GOT3 (cell line): Measurements from ENCODE around the gene SIRPB1.
"Not testable (repeated sequence)": the region's sequence is repeated elsewhere in the genome, so short reads cannot be mapped to it uniquely, and the experiment has no call there.

Source experiments
- DNase-seq: peaks from one replicate; lab custom pipeline; 2025; ENCODE audit warnings: mixed read lengths; lab: John Stamatoyannopoulos, UW

SIRPB1 gene

DNA sequence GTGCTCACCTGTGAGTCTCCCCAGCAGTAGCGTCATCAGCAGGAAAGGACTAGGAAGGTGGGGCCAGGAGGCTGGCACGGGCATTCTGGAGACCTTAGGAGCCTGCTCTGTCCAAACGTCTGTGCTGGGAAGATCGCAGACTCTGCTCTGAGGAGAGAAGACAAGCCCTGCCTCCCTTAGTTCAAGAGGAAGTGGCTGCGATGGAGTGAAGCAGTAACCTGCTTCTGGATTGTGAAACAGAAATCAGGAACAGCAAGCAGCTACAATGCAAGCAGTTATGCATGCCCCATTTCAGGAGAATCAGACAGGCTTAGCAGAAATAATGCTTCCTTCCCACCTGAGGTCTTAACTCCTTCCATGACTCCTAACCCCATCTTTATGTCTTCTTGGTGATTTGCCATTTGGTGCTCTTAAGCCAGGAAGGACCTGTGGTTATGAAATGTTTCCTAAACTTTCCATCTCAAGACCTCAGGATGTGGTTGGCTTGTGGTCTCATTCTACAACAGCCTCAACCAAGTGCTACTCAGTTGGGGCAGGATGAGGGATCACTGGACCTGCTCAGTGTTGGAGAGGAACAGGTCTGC lies at the start of gene SIRPB1:
Gene SIRPB1 (minus strand): TSS at position 149 of the 584 bp plus-strand sequence. CDS start 65 bp downstream, at position 84.
- DNase-seq: no peak

DNA sequence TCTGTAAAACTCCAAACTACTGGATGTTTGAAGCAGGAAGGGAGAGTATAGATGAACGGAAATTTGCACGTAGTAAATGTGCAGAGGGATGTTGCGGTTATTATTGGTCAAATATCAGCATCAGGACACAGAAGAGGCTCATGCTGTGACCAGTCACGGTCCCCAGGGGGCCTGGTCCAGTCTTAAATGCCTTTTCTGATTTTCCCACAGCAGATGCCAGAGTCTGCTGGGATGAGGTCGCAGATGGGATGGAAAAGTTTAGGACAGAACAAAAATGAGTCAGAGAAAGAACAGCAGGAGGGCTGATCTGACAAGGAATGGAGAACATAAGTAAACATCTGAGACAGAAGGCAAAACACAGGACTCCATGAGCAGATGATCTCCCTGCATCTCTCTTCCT lies 49.5 kb upstream of the SIRPB1 start:
- DNase-seq: no peak

DNA sequence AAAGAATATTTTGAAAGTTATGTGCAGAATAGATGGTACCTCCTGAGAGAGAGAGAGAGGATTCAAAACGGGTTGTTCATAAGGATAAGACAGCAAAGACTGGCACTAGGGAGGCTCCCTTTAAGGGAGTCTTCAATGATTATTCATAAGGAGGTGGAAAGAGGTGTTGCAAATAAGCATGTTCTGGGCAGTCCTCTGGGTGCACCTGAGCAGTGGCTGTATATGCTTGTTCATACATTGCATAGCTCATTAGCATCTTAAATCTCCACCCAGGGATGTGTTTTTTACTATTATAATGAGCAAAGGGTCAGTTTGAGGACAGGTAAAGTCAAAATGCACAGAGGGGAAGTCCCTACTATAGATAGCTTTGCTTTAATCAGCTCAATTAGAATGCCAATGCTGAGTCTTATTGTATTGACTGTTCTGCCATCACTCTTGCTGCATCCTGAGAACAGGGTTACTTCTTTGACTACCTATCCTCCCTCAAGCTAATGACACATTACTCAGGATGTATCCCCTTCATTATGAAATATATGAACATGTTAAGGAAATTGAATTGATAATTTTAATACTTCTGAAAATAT lies 47.8 kb upstream of the SIRPB1 start:
- DNase-seq: no peak

DNA sequence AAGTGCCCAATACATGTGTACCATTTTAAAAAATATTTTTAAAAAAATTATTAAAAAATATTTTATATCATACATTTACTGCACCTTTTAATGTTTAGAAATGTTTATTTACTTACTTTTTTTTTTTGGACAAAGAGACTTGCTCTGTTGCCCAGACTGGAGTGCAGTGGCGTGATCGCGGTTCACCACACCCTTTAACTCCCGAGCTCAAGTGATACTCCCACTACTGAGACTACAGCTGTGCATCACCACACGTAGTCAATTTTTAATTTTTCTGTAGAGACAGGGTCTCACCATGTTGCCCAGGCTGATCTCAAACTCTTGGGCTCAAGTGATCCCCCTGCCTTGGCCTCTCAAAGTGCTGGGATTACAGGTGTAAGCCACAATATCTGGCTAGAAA lies 47.0 kb upstream of the SIRPB1 start:
- no peak for DNase-seq

DNA sequence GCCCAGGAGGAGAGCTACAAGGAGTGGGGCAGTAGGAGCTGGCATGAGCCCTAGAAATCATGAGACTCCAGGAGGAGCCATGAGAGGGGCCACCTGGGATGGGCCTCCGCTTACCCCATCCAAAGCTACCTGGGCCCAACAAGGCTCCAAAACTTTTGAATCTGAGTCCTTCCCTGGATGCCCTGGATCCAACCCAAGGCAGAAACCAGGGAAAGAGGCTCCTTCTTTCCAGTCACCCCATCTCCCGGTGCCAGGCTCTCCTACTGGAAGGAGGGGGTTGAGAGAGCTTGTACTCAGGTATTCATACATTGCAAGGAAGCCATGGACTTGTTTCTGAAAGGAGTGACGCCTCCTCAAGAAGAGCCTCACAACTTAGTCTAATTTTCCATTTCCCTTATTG lies 45.5 kb upstream of the SIRPB1 start:
- DNase-seq: no peak

DNA sequence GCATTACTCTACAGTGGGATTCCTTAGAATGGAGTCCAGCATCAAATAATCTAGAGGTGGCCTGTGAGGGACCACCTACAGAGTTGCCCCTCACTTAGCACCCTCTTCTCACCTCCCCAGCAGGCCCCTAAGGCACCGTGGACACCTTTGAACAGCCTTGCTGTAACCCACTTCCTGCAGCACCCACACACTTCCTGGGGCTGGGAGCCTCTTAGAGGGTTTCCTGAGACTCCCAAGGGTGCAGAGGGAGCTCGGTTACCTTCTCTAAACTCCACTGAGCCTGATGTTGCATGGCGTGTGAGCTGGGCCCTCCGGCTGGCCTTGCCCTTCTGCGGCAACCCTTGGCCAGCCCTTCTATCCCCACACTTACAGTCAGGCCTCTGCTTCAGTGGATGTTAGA lies 45.1 kb upstream of the SIRPB1 start:
- no peak for DNase-seq

DNA sequence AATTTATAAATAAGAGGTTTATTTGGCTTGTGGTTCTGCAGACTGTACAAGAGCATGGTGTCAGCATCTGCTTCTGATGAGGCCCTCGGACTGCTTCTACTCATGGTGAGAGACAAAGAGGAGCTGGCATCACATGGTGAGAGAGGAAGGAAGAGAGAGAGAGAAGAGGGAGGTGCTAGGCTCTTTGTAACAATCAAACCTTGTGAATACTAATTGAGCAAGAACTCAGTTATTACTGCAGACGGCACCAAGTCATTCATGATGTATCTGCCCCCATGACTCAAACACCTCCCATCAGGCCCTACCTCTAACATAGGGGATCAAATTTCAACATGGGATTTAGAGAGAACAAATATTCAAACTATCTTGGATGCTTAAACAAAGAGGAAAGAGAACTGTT lies 44.1 kb upstream of the SIRPB1 start:
- DNase-seq: no peak

DNA sequence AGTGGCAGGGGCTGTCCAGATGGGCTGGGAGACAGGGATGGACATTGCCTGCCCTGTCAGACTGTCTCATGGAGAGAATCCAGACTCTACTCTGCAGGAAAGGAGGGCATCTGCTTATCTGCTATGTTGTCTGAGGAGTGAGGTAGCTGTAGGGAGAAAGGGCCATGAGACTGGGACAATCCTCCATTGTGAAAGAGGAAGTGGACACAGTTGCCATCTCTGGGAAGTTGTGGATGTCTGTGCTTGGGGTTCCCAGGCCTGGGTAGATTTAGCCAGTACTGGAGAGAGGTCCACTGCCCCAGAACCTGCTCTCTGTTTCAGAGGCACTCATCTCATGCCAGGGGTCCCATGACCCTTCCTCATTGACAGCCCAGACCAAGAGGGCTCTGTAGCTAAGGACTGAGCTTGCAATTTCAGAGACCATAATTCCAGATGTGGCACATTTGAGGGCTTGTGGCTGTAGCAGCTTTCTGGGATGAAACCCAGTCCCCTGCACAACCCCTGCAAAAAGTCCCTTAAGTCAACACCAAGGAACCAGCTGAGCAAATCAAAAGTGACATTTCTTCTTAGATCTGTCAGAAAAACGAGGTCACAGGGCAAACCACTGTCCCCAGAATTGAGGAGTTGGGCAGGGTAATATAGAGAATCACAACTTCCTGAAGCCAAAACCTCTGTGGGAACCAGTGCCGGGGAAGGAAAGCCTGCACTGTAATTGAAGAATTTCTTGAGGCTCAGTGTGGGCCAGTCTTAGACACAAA lies 41.9 kb upstream of the SIRPB1 start:
- no peak for DNase-seq

DNA sequence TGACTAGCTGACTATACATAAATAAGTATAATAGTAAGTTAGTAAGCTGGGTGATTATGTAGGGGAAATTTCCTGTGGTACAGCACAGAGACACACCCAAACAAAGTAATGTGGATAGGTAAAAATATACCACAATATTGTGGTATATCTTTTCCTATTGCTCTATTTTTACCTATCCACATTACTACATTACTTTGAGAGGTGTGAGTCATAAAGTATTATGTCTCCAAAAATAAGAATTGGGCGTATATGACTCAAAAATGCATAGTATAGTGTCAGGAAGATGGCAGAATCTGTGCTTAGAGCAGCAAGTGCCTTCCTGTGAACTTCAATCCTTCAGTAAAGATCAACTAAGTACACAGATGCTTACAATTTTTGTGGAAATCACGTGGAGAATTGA lies 40.4 kb upstream of the SIRPB1 start:
- no peak for DNase-seq

DNA sequence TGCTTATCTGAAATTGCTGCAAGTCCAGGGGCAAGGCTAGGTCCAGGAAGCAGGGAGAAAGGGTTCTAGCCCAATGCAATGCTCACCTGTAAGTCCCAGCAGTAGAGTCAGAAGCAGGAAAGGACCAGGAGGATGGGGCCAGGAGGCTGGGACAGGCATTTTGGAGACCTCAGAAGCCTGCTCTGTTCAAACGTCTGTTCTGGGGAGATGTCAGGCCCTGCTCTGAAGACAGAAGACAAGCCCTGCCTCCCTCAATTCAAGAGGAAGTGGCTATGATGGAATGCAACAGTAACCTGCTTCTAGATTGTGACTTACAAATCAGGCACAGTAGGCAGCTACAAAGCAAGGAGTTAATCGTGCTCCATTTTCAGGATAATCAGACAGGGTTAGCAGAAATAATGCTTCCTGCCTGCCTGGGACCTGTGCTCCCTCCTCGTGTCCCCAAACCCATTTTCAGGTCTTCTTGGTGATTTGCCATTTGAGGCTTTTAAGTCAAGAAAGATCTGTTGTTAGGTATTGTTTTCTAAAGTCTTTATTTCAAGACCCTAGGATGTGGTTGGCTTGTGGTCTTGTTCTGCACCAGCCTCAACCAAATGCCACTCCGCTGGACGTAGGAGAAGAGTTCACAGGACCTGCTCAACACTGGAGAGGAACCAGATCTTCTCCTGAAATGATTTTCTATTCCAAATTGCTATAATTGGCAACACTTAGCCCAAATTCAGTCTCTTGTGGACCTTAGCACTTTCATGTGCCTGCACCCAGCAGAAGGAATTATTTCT lies 37.9 kb upstream of the SIRPB1 start, which contains the start of gene SIRPG:
Gene SIRPG (minus strand): TSS at position 224 of the 779 bp plus-strand sequence. CDS start 65 bp downstream, at position 159.
- no peak for DNase-seq

DNA sequence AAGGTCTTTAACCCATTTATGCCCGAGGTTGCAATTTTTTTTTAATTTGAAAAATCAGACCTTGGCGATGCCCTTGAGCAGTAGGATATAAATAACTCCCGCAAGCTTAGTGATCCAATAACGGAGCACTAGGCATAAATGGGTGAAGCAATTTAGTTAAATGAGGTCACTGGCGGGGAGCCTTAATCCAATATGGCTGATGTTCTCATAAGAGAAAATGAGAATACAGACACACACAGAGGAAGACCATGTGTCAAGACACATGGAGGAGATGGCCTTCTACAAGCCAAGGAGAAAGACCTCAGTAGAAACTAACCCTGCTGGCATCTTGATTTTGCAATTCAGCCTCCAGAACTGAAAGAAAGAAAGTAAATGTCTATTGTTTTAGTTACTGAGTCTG lies 37.0 kb upstream of the SIRPB1 start:
- no peak for DNase-seq

DNA sequence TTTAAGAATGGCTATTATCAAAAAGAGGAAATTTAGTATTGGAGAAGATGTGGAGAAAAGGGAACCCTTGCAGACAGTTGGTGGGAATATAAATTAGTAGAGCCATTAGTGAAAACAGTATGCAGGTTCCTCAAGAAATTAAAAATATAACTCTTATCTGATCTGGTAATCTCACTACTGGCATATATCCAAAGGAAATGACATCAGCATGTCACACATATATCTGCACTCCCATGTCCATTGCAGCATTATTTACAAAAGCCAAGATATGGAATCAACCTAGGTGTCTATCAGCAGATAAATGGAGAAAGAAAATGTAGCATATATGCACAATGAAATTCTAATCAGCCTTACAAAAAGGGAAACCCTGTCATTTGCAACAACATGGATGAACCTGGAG lies 35.2 kb upstream of the SIRPB1 start:
- no peak for DNase-seq

DNA sequence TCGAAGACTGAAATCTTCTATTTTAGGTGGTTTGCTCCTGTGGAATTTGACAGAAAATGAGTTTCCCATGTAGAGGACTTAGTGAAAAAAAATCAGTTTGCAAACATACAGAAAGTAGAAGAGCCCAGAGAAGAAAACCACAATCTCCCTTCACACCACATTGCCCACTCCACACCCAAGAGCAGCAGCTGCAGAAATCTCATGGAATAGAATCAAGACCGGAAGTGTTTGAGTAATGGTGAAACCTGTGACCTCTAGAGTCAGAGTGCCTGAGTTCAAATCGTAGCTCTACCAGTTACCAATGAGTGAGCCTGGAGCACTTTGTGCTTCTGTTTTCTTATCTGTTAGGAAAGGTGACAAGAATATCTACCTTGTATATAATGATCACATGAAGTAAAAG lies 33.2 kb upstream of the SIRPB1 start:
- DNase-seq: no peak

DNA sequence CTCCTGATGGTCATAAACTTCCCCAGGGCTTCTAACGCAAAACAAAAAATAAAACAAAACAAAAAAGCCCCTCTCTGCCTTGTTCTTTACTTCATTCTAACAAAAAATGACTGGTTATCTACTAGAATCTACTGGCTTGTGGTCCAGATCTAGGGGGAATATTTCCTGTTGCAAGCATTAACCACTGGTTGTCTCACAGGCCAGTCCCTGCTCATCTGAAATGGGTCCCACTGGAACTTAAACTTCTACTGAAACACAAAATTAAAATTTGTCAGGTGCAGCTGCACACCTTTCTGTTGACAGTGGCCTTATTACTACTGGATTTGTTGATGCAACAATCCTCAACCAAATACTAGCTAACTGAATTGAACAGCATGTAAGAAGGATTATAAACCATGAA lies 32.3 kb upstream of the SIRPB1 start:
- no peak for DNase-seq

DNA sequence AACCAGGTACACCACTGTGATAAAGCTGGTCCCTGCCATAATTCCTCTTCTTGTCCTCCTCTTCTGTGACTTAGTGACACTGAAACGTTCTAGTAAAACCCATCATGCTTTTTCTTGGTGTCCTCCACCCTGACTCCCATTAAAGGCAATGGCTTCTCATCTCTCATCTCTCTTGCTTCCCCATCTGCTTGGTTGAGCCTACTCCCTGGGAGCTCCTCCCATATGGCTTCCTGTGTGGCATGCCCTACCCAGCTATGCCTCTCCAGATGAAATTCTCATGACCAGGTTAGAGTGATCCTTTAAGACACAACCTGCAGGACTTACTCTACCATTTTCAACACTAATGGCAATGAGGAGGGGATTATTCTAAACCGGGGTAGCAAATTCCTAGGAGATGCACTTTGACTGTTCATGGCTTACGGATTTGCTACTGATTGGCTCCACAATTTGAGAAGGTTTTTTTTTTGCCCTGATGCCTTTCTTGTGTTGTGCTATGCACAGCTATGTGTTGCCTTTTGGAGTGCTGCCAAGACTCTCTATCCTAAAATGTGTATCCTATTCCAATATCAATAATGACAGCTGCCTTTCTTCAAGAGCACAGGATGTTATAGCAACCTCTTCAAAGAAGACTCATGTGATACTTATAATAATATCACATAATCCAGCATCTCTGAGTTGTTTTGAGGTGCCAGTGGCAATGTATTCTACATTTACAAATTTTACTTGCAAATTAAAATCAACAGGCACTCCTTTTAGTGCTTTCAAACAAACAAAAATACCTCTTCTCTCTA lies 31.7 kb upstream of the SIRPB1 start:
- DNase-seq: no peak

DNA sequence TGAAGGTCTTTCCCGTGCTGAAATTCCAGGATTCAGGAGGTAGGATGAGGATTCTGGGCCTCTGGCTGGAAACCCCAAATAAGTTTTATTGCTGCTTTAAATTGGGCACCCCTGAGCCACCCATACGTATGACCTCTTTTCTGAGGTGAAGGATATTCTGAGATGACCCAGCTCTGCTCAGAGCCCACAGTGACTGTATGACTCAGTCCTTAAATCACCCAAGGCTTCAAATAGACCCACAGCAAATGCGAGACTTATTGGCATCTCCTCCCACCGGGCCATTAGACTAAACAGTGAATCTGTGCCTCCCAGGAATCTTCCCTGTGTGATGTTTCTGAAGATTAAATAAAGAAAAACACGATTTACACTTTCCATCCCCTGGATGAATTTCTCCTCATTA lies 28.3 kb upstream of the SIRPB1 start:
- DNase-seq: no peak

DNA sequence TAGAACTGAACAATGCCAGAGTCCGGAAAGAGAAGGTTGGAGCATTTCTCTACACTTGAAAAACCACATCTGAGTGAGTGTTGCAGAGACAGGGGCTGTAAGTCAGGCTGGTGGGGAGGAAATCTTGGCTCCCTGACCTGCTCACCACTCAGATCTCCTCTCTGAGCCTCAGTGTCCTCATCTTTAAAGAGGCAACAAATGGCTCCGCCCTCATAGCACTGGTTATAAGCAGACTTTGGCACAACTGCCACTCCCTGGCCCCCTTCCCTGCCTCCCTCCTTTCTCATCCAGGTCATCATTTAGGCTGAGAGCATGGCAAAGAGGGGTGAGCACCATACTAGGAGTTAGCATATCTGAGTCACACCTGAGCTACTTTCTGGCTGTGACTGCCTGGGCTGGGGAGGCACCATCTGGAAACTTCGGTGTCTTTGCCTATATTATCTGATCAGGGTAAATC lies 27.2 kb upstream of the SIRPB1 start:
- DNase-seq: no peak

DNA sequence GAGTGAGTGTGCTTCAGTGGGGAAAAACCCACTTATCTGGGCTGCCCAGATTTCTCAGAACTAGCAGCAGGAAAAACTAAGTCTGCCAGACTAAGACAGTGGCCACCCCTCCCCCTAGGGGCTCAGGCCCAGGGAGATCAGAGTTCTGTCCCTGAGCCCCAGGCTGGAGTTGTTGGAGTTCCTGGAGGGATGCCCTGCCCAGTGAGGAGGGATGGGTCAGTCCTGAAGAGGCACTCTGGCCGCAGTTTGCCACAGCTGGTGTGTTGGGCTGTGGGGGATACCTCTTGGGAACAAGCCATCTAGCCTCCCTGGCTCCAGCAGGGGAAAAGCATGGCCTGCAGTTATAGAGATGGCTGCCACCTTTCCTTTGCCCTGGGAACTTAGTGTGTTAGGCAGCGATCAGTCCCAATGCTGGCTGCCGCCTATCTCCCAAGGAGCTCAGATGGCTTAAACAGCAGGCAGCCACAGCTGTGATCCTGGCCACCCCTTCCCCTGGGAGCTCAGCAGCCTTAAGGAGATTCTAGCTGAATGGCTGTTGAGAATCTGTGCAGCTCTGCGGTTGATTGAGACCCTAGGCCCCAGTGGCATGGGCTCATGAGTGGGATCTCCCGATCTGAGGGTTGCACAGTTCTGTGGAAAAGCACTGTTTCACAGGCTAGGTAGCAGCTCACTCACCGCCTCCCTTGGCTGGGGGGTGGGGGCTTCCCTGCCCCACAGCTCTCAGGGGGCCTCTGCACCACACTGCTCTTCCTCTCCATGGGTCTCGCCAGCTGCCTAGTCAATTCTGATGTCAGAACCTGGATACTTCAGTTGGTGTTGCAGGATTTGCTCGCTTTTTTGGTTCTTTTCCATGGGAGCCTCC lies 24.5 kb upstream of the SIRPB1 start:
- no peak for DNase-seq

DNA sequence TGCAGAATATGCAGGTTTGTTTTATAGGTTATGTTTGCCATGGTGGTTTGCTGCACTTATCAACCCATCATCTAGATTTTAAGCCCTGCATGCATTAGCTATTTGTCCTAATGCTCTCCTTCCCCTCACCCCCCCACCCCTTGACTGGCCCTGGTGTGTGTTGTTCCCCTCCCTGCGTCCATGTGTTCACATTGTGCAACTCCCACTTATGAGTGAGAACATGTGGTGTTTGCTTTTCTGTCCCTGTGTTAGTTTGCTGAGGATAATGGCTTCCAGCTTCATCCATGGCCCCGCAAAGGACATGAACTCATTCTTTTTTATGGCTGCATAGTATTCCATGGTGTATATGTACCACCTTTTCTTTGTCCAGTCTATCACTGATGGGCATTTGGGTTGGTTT lies 18.8 kb upstream of the SIRPB1 start:
- DNase-seq: not testable (repeated sequence)

DNA sequence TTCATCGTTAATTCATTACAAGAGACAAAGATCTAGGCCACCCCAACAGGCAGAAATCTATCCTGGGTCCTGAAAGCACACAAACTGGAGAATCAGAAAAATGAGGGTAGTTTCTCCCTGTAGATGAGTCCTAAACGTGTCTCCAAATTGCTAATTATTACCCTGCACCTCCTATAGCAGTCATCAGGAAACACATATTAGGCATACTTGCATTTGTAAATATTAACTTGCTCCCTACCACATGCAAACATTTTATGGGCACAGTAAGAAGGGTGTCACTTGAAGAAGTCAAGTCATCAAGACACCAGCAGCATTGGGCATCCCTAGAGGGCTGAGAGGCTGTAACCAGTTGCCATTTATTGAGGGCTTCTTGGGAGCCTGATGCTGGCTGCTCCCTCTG lies 17.9 kb upstream of the SIRPB1 start:
- no peak for DNase-seq

DNA sequence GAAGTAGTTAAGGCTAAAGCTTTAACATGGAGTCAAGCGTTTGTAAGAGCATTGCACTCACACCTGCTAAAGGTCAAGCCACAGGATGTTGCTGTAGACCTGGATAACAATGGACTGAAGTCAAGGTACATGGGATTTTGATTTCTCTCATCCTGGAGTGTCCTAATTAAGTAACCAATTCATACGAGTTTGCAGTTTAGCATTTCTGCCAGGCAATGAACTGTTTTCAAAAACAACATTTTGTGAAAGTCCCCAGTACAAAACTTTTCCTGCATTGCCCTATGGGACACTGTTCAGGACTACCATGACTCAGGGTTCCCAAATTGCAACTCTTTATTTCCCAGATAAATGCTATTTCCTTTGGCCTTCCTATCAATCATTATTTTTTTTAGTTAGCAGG lies 17.4 kb upstream of the SIRPB1 start:
- no peak for DNase-seq
